ENCODE measurements around the gene LINC00305. TPM values are rescaled to one million over a fixed set of nuclear protein-coding genes. Genes with fewer than 3 reads are reported as not detected.
A peak's percentile ranks its signal among the peaks of the same experiment; 100 is the strongest.

Gene LINC00305
- total and polyA plus RNA-seq, 10 of the 15 experiments (the other 5 are each of a cell fraction or from before 2014, with no cell fraction given): 0.11 to 19.4 (median 0.26) TPM; not detected in 7

DNA sequence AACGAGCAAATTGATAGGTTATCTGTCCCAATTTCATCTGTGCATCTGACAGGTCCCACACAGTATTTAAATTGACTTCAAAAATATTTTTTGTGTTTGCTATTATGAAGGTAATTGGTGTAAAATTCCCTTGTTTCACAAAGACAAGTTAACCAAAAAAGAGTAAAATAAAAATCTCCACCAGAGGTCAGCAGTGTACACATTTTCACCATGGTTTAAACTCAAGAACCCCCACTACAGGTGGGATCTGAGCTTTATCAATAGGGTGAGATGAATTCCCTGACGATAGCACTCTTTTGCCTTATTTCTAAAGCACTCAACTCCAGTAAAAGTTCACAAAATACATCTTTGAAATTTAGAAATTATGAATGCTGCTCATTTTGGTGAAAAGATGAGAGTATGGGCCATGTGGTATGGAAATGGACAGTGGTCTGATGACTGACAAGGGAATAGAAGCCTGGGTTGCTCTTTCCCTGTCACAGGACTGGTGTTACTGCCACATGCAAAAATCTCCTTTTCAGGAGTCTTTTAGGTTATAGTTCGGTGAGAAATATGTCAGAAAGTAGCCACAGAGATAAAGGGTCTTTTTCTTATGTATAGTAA, 111.0 kb downstream of the LINC00305 start:
- Histone ChIP-seq H3K27me3 (replicated peaks in 1 of 2; ENCODE audit: control insufficient read depth in 2 of 2, insufficient read depth in 2 of 2, low read length in 1 of 2) (no peaks in the 10 kb centered on the region), H3K36me3 (ENCODE audit: control insufficient read depth in 2 of 2, insufficient read depth in 2 of 2, low read length in 1 of 2) (no peaks in the 10 kb centered on the region), H4K20me1 (ENCODE audit: control insufficient read depth, insufficient read depth) (no peaks in the 10 kb centered on the region), H2AFZ (ENCODE audit: control insufficient read depth, low read depth, low read length) (no peak overlapping the region), H3K4me3 (no peak overlapping the region), H3K4me1 (ENCODE audit: control insufficient read depth, insufficient read depth, low read length) (no peaks in the 10 kb centered on the region), H3K27ac (ENCODE audit: control insufficient read depth, insufficient read depth) (no peak overlapping the region), H3K9me3 (replicated peaks; ENCODE audit: control insufficient read depth, insufficient read depth, low read length) (no peaks in the 10 kb centered on the region; the same call in 2 of the 3 replicates), H3K9ac (ENCODE audit: control insufficient read depth, insufficient read depth, low read length) (no peak overlapping the region), H3K4me2 (ENCODE audit: control insufficient read depth, insufficient read depth) (no peak overlapping the region), H3K79me2 (ENCODE audit: control insufficient read depth, insufficient read depth, low read length) (no peaks in the 10 kb centered on the region)
- intact Hi-C loops (cut with micrococcal nuclease; ENCODE audit: unreplicated experiment): loop anchor here (2.0 to 10.0 kb wide), 6 partner anchors 21 to 1054 kb away; no protein-coding TSS in a partner anchor
- TF ChIP-seq MEF2A (IDR thresholded peaks at IDR 0.05; ENCODE audit: insufficient read depth, low read depth, low read length) (no peak), RAD21 (IDR thresholded peaks at IDR 0.05; ENCODE audit: insufficient read depth, low read depth, low read length) (peak; percentile 71), LARP7 (IDR thresholded peaks at IDR 0.05) (no peak), EZH2 (IDR thresholded peaks at IDR 0.05; ENCODE audit: borderline replicate concordance, control insufficient read depth, low read depth, low read length) (no peak), SMC3 (IDR thresholded peaks at IDR 0.05; ENCODE audit: borderline replicate concordance, low read length) (peak; percentile 52; the same call in 1 of the 2 replicates), ZZZ3 (IDR thresholded peaks at IDR 0.05; ENCODE audit: control insufficient read depth, insufficient read length, low read depth) (no peak)
- TF ChIP-seq, protein P1, sequence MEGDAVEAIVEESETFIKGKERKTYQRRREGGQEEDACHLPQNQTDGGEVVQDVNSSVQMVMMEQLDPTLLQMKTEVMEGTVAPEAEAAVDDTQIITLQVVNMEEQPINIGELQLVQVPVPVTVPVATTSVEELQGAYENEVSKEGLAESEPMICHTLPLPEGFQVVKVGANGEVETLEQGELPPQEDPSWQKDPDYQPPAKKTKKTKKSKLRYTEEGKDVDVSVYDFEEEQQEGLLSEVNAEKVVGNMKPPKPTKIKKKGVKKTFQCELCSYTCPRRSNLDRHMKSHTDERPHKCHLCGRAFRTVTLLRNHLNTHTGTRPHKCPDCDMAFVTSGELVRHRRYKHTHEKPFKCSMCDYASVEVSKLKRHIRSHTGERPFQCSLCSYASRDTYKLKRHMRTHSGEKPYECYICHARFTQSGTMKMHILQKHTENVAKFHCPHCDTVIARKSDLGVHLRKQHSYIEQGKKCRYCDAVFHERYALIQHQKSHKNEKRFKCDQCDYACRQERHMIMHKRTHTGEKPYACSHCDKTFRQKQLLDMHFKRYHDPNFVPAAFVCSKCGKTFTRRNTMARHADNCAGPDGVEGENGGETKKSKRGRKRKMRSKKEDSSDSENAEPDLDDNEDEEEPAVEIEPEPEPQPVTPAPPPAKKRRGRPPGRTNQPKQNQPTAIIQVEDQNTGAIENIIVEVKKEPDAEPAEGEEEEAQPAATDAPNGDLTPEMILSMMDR (IDR thresholded peaks at IDR 0.05 in 2 of 3, conservative IDR thresholded peaks at IDR 0.05 in 1 of 3; ENCODE audit: control insufficient read depth in 2 of 3, extremely low read depth in 1 of 3, insufficient read depth in 1 of 3, low read depth in 3 of 3, low read length in 3 of 3): peak; percentile 38 to 63 (median 57); a peak in 5 of 6 replicates
- SMC1A ChIA-PET (ENCODE audit: uncharacterized antibody, unreplicated experiment): interaction anchor here (0.7 to 3.5 kb wide), 21 partner anchors 10 to 1342 kb away, joined by 3 to 38 read pairs (median 3); no protein-coding TSS in a partner anchor
- ATAC-seq (peak; percentile 91), FAIRE-seq (no peak), DNase-seq (ENCODE audit: low read depth, low spot score) (no peak)
- no TSS peak for BruUV-seq (replicated peaks)
- POLR2A ChIA-PET: no interaction called here
- CTCF ChIA-PET: interaction anchor here (0.6 to 4.1 kb wide), 48 partner anchors 8 to 1716 kb away, joined by 3 to 58 read pairs (median 4); no protein-coding TSS in a partner anchor
- 20% methylated on average over 3 of the region's 3 CpGs for WGBS (ENCODE audit: insufficient coverage, insufficient replicate concordance, low lambda C conversion rate, missing lambda C conversion rate)
- in situ Hi-C loops (cut with MboI): loop anchor here (25.0 kb wide), 1 partner anchor 1049 kb away; no protein-coding TSS in a partner anchor
- RAD21 ChIA-PET (ENCODE audit: unreplicated experiment): interaction anchor here (0.8 to 3.2 kb wide), 19 partner anchors 10 to 1716 kb away, joined by 3 to 18 read pairs (median 4); no protein-coding TSS in a partner anchor

Data from GM12878 (cell line).